Stomach (tissue), 19 donors: ENCODE measurements around the gene TBC1D3D. TPM values are rescaled to one million over a fixed set of nuclear protein-coding genes. Genes with fewer than 3 reads are reported as not detected.
"Not testable (repeated sequence)": the region's sequence is repeated elsewhere in the genome, so short reads cannot be mapped to it uniquely, and the experiment has no call there.

Source experiments
- DNase-seq, 2 donors: peaks; one replicate each; pipeline versions ENCODE4 v3.0.0 to v3.0.0-alpha.2; 2013 to 2019
- H3K27ac ChIP-seq, 5 donors: fragments of 200-600 bp in 4 of 5; sonication (generic) in 4 of 5; one replicate each; pipeline ENCODE4 v1.5.1; 2013 to 2019; ENCODE audit warnings: mild to moderate bottlenecking in 1 of 5, moderate library complexity in 1 of 5
- H3K27me3 ChIP-seq, 3 donors: fragments of 200-600 bp; sonication (generic); one replicate each; pipeline ENCODE4 v1.5.1; 2017 to 2019; ENCODE audit warnings: mixed run types in 1 of 3
- H3K36me3 ChIP-seq, 4 donors: fragments of 200-600 bp; sonication (generic); 1 replicate in 3 of 4; 2 replicates in 1 of 4; pipeline ENCODE4 v1.5.1; 2016 to 2019
- H3K4me1 ChIP-seq, 4 donors: fragments of 200-600 bp; sonication (generic); one replicate each; pipeline ENCODE4 v1.5.1; 2016 to 2019
- H3K4me3 ChIP-seq, 4 donors: fragments of 200-600 bp; sonication (generic) in 3 of 4; one replicate each; pipeline ENCODE4 v1.5.1; 2016 to 2019; ENCODE audit warnings: mild to moderate bottlenecking in 1 of 4
- H3K9me3 ChIP-seq, 4 donors: fragments of 200-600 bp; sonication (generic); one replicate each; pipeline ENCODE4 v1.5.1; 2016 to 2019
- whole genome bisulfite sequencing, 5 donors: extraction: QIAGEN DNeasy Blood & Tissue Kit in 3 of 5; methylation state at CpG; one replicate each; pipeline versions ENCODE4 v1.1.5 to v1.1.7; 2013 to 2018; 5-methylcytosine and 5-hydroxymethylcytosine counted together
- intact Hi-C: fragments of 100-400 bp; cut with DNase I; formaldehyde crosslinking; loops from one replicate; pipeline ENCODE4 v1.15.1; 2023; ENCODE audit warnings: low total_unique reads
- long read RNA-seq, 10 donors: transcript quantifications; one replicate each; lab custom pipeline, GENCODE V29; 2026
- polyA plus RNA-seq, 3 donors: library from polyadenylated mRNA; stranded (reverse); fragments of 200-250 nt; gene quantifications; one replicate each; pipeline ENCODE4 v1.2.3, GENCODE V29; 2013
- total RNA-seq, 5 donors: library from RNA; depleted of rRNA; stranded (reverse); fragments of >200 nt; gene quantifications; one replicate each; pipeline versions ENCODE4 v1.1.0 to v1.2.3, GENCODE V29; 2014 to 2016
- donor health status: healthy with polysubstance abuse.
- donor health status: Bipolar disorder and iron deficiency.
- donor health status: healthy.

Gene TBC1D3D
- total RNA-seq (not detected), polyA plus RNA-seq (1 to 10 TPM in 1 of 3 donors, not detected in 2; 1.7 TPM)
- long read RNA-seq, donor 1 = 0 reads
- long read RNA-seq, donor 2 = 0 reads
- long read RNA-seq, donor 3 = 0 reads
- long read RNA-seq, donor 4 = 0 reads
- long read RNA-seq, donor 5 = 0 reads
- long read RNA-seq, donor 6, partial matches to known transcripts = 0 of 18 reads
- long read RNA-seq, donor 6, other reads (novel, unspliced or antisense) = 18 of 18 reads
- long read RNA-seq, donor 7 = 0 reads
- long read RNA-seq, donor 8 = 0 reads
- long read RNA-seq, donor 9 = 0 reads
- long read RNA-seq, donor 10 = 0 reads

DNA sequence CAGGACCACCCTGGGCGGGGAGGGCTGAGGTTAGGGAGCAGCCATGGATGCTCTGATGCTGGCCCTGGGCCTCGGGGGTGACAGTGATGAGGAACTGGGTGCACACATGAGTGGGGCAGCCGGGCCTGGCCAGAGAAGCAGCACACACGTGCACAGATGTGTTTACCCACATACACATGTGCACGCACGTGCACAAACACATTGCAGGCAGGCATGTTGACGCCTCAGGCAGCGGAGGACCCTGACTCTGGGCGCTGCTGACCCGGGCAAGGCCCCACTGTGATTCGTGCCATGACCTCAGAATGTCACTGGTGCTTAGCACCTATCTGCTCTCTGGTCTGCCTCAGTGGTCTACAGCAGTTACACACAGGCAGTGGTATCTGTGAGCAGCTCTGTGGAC, at the start of gene TBC1D3D:
Gene TBC1D3D, plus strand, starts transcription at position 301 of the 400 bp plus-strand sequence. CDS start 1,585 bp downstream, outside the sequence.
- H3K9me3 ChIP-seq, H3K27me3 ChIP-seq, H3K36me3 ChIP-seq, H3K4me3 ChIP-seq, DNase-seq, H3K4me1 ChIP-seq, H3K27ac ChIP-seq, intact Hi-C loops: not testable (repeated sequence)
- no CpG with 5 or more reads among the region's 11 CpGs for WGBS, 5 donors

DNA sequence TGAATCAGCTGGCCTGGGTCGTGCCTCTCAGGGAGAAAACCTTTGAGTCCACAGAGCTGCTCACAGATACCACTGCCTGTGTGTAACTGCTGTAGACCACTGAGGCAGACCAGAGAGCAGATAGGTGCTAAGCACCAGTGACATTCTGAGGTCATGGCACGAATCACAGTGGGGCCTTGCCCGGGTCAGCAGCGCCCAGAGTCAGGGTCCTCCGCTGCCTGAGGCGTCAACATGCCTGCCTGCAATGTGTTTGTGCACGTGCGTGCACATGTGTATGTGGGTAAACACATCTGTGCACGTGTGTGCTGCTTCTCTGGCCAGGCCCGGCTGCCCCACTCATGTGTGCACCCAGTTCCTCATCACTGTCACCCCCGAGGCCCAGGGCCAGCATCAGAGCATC, 14.8 kb upstream of the TBC1D3D start, which contains the start of gene TBC1D3L:
Gene TBC1D3L, minus strand, starts transcription at position 101 of the 400 bp plus-strand sequence. CDS start 1,540 bp downstream, outside the sequence.
- H3K36me3 ChIP-seq, H3K9me3 ChIP-seq, H3K4me1 ChIP-seq, DNase-seq, intact Hi-C loops, H3K27me3 ChIP-seq, H3K4me3 ChIP-seq, H3K27ac ChIP-seq: not testable (repeated sequence)
- no CpG with 5 or more reads among the region's 11 CpGs for WGBS, 5 donors

Other genes starting within 250 kb of the TBC1D3D start
- gene TBC1D3K, start 79.6 kb upstream of the TBC1D3D start, total RNA-seq = under 1 TPM in 1 of 5 donors, not detected in 4; 0.37 TPM
- gene TBC1D3K, start 79.6 kb upstream of the TBC1D3D start, polyA plus RNA-seq = not detected
- 10 to 100 TPM in 3 of 5 donors, 1 to 10 TPM in 2; 2.8 to 21.0 (median 12.9) TPM for gene TBC1D3L, start 14.9 kb upstream of the TBC1D3D start, total RNA-seq
- gene TBC1D3L, start 14.9 kb upstream of the TBC1D3D start, polyA plus RNA-seq = 10 to 100 TPM in 1 of 3 donors, 1 to 10 TPM in 2; 5.5 to 19.0 (median 8.7) TPM
- gene TBC1D3C, start 64.7 kb downstream of the TBC1D3D start, total RNA-seq = not detected
- gene TBC1D3C, start 64.7 kb downstream of the TBC1D3D start, polyA plus RNA-seq = 1 to 10 TPM in 1 of 3 donors, not detected in 2; 6.7 TPM
- 1 to 10 TPM in 1 of 5 donors, not detected in 4; 3.5 TPM for gene TBC1D3E, start 124.0 kb downstream of the TBC1D3D start, total RNA-seq
- not detected for gene TBC1D3E, start 124.0 kb downstream of the TBC1D3D start, polyA plus RNA-seq
- not detected for gene TBC1D3, start 188.6 kb downstream of the TBC1D3D start, total RNA-seq
- not detected for gene TBC1D3, start 188.6 kb downstream of the TBC1D3D start, polyA plus RNA-seq